HepG2 (cell line): ENCODE results near the gene KDM7A. TPM values are rescaled to one million over a fixed set of nuclear protein-coding genes. Genes with fewer than 3 reads are reported as not detected.

ENCODE experiments used
- CCAR2 ChIP-seq: fragments of 200-400 bp; formaldehyde crosslinking; optimal IDR thresholded peaks from 2 replicates; pipeline ENCODE3; 2018; ENCODE audit warnings: low read depth, mild to moderate bottlenecking, low read length, moderate library complexity
- HMG20A ChIP-seq: IDR thresholded peaks from 2 replicates; pipeline ENCODE4 v1.6.1; 2016; ENCODE audit warnings: borderline replicate concordance
- HNF1A ChIP-seq, 2 experiments: sonication (generic) in 1 of 2; formaldehyde crosslinking in 1 of 2; IDR thresholded peaks; 2 replicates each; pipeline versions ENCODE4 v1.4.0 to v1.6.1; 2016 to 2020; ENCODE audit warnings: borderline replicate concordance in 1 of 2, low read depth in 1 of 2, mild to moderate bottlenecking in 1 of 2, missing genetic modification reagents in 1 of 2
- KDM1A ChIP-seq: IDR thresholded peaks from 2 replicates; pipeline ENCODE4 v1.6.1; 2016; ENCODE audit warnings: missing compliant biosample characterization
- MAX ChIP-seq: IDR thresholded peaks from 2 replicates; pipeline ENCODE4 v1.6.1; 2012; ENCODE audit warnings: inconsistent platforms
- PHF20 ChIP-seq: sonication (generic); formaldehyde crosslinking; IDR thresholded peaks from 2 replicates; pipeline ENCODE4 v1.5.0; 2020; ENCODE audit warnings: mild to moderate bottlenecking, missing genetic modification reagents
- ZBTB49 ChIP-seq: sonication (generic); formaldehyde crosslinking; IDR thresholded peaks from 2 replicates; pipeline ENCODE4 v1.4.0; 2020; ENCODE audit warnings: missing genetic modification reagents, borderline replicate concordance
- ZFP82 ChIP-seq: sonication (generic); formaldehyde crosslinking; IDR thresholded peaks from 2 replicates; pipeline ENCODE4 v1.5.1; 2020; ENCODE audit warnings: mild to moderate bottlenecking, missing genetic modification reagents, borderline replicate concordance
- ZFYVE20 ChIP-seq: sonication (generic); formaldehyde crosslinking; IDR thresholded peaks from 2 replicates; pipeline ENCODE4 v1.8.0; 2023; ENCODE audit warnings: low read depth, mild to moderate bottlenecking, moderate library complexity, missing genetic modification reagents, borderline replicate concordance
- ZKSCAN5 ChIP-seq: sonication (generic); formaldehyde crosslinking; IDR thresholded peaks from 2 replicates; pipeline ENCODE4 v1.5.1; 2020; ENCODE audit warnings: mild to moderate bottlenecking, missing genetic modification reagents
- ZNF296 ChIP-seq: sonication (generic); formaldehyde crosslinking; conservative IDR thresholded peaks from 2 replicates; pipeline ENCODE4 v1.5.0; 2020; ENCODE audit warnings: mild to moderate bottlenecking, missing genetic modification reagents
- ZNF850 ChIP-seq: sonication (generic); formaldehyde crosslinking; conservative IDR thresholded peaks from 2 replicates; pipeline ENCODE4 v1.9.0; 2021; ENCODE audit warnings: mild to moderate bottlenecking, missing genetic modification reagents
- polyA plus RNA-seq, 8 experiments: library from polyadenylated mRNA; depleted of rRNA in 3 of 8; stranded (reverse) in 7 of 8; unstranded in 1 of 8; fragments of >200 nt; fragmentation: Illumina TruSeq in 4 of 8; extraction: Trizol in 4 of 8; gene quantifications; 2 replicates each; pipeline versions ENCODE4 v1.2.1 to v1.2.3, GENCODE V29; 2011 to 2016; ENCODE audit warnings: low read depth in 4 of 8, missing spikeins in 1 of 8, mixed read lengths in 1 of 8; ENCODE audit not compliant: insufficient read depth in 1 of 8
- total RNA-seq, 5 experiments: library from RNA; depleted of rRNA; stranded (reverse); fragments of >200 nt; fragmentation: Illumina TruSeq; extraction: Trizol; gene quantifications; 2 replicates each; pipeline ENCODE4 v1.2.3, GENCODE V29; 2016; ENCODE audit warnings: low read depth in 1 of 5
- TF ChIP-seq, protein P1 (sequence below): sonication (generic); formaldehyde crosslinking; IDR thresholded peaks from 2 replicates; pipeline ENCODE4 v1.4.0; 2020; ENCODE audit warnings: missing genetic modification reagents
- TF ChIP-seq, protein P2 (sequence below): sonication (generic); formaldehyde crosslinking; conservative IDR thresholded peaks from 2 replicates; pipeline ENCODE4 v1.8.0; 2022; ENCODE audit warnings: low read depth, missing genetic modification reagents

The KDM7A gene
- total and polyA plus RNA-seq, 2 of the 13 experiments (the other 11 are each of a cell fraction or from before 2014, with no cell fraction given) = 10.8 to 16.8 TPM

DNA sequence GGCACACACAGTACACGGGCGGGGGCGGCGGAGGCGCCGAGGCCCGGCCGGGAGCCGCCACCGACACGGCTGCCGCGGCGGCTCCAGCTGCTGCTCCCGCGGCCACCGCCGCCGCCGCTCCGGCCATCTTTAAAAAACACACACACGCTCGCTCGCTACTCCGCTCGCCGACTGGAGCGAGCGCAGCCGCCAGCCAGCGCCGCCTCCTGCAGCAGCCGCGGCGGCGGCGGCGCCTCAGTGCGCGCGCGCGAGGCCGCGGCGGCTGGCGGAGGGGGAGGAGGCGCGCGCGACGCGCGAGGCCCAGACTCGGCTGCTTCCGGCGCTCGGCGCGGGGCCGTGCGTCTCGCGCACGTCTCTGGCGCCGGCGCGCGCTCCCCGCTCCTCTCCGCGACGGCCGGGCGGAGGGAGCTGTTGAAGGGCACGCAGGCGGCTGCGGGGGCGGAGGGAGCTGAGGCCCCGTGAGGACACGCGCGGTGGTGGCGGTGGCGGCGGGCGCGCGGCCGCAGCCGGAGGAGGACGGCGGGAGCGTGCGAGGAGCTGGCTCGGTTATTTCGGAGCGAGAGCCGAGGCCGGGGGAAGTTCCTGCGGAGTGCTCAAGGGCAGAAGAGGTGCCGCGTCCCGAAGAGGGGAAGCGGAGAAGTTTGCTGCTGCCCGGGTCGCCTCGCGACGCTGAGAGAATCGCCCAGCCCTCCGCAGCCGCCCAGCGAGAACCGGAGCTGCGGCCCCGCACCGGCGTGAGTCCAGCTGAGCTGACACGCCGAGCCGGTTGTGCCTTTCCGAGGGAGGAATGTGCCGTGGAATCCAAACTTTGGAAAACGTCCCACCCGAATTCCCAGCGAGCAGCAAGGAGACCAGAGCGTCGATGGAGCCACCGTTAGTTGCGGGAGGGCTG lies at the start of gene KDM7A (continued):
- TF ChIP-seq MAX (peak; percentile 91), ZFYVE20 (CRISPR knock-in tag) (no peak), HMG20A (CRISPR knock-in tag) (no peak), KDM1A (CRISPR knock-in tag) (no peak), ZNF296 (CRISPR knock-in tag) (no peak), ZKSCAN5 (no peak), PHF20 (CRISPR knock-in tag) (no peak), ZFP82 (CRISPR knock-in tag) (peak; percentile 70; the same call in 1 of the 2 replicates), ZNF850 (CRISPR knock-in tag) (no peak), CCAR2 (no peak), ZBTB49 (no peak), HNF1A (IDR thresholded peaks at IDR 0.05; ENCODE audit: low read depth) (no peak), HNF1A (CRISPR knock-in tag; IDR thresholded peaks at IDR 0.05; ENCODE audit: borderline replicate concordance) (no peak)
- TF ChIP-seq, protein P1, sequence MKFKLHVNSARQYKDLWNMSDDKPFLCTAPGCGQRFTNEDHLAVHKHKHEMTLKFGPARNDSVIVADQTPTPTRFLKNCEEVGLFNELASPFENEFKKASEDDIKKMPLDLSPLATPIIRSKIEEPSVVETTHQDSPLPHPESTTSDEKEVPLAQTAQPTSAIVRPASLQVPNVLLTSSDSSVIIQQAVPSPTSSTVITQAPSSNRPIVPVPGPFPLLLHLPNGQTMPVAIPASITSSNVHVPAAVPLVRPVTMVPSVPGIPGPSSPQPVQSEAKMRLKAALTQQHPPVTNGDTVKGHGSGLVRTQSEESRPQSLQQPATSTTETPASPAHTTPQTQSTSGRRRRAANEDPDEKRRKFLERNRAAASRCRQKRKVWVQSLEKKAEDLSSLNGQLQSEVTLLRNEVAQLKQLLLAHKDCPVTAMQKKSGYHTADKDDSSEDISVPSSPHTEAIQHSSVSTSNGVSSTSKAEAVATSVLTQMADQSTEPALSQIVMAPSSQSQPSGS = peak; percentile 24; the same call in 1 of the 2 replicates
- TF ChIP-seq, protein P2, sequence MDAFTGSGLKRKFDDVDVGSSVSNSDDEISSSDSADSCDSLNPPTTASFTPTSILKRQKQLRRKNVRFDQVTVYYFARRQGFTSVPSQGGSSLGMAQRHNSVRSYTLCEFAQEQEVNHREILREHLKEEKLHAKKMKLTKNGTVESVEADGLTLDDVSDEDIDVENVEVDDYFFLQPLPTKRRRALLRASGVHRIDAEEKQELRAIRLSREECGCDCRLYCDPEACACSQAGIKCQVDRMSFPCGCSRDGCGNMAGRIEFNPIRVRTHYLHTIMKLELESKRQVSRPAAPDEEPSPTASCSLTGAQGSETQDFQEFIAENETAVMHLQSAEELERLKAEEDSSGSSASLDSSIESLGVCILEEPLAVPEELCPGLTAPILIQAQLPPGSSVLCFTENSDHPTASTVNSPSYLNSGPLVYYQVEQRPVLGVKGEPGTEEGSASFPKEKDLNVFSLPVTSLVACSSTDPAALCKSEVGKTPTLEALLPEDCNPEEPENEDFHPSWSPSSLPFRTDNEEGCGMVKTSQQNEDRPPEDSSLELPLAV = no peak
